ENCODE measurements around the gene MYH4.

Gene MYH4

GRCh38 chr17:10469459-10469858 is at the start of gene MYH4:
TSS of gene MYH4 (minus strand) at chr17:10469559. CDS start at chr17:10466745, 2,814 bp downstream.
- DNase-seq = no peak

DNA sequence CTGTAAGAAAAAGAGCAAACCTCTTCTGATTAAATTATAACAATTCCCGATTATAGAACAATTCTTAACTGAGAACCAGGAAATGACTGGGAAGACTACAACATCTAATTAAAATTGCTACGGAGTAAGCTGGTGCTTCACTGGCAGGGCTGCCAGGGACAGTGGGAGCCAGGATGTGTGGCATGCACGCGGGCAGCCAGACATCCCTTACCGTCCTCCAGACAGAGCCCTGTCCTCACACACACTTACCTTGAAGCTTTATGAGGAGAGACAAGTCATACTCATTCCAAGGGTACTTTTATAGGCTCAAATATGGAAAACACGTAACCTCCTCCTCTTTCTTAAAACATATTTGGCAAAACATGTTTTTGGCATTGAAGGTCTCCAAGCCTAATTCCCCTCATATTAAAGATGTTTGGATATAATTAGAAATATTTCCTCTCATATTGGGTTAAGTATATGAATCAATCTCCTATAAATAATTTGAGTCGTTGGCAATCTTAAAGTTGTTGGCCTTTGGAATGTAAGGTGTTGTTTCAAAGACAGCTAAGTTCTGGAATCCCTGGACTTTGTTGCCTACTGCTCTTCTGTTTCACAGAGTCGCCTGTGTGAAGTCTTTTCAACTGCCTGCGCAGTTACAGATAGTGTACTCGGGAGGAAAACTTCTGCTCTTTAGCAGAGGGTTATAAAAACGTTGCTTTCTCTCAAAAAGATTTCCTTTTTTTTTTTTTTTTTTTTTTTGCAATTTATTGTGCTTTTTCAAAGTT is 49.1 kb upstream of the MYH4 start, which contains the start of gene MYH1:
Gene MYH1, minus strand, starts transcription at position 272 of the 767 bp plus-strand sequence. CDS start 1,900 bp downstream, outside the sequence.
- DNase-seq = no peak

DNA sequence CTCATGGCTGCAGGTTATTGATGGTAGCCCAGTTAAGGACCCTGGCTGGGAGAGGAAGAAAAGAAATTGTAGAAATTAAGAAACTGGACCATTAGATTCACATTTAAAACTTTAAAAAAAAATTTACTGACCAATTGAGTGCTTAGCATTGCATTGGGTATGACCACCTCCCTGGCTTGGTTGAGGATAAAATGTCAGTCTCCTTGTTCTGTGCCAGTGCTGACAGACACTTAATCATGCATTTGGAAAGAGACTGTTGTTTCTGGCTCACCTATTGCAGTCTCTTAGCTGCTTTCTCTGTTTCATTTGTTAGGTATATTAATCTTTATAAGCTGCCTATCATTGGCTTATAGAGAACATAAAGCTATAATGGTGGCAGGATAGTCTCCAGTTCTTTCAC is 47.3 kb upstream of the MYH4 start:
- no peak for DNase-seq

- no peak for DNase-seq
Measured at GRCh38 chr17:10516065-10516464, 46.7 kb upstream of the MYH4 start.

DNA sequence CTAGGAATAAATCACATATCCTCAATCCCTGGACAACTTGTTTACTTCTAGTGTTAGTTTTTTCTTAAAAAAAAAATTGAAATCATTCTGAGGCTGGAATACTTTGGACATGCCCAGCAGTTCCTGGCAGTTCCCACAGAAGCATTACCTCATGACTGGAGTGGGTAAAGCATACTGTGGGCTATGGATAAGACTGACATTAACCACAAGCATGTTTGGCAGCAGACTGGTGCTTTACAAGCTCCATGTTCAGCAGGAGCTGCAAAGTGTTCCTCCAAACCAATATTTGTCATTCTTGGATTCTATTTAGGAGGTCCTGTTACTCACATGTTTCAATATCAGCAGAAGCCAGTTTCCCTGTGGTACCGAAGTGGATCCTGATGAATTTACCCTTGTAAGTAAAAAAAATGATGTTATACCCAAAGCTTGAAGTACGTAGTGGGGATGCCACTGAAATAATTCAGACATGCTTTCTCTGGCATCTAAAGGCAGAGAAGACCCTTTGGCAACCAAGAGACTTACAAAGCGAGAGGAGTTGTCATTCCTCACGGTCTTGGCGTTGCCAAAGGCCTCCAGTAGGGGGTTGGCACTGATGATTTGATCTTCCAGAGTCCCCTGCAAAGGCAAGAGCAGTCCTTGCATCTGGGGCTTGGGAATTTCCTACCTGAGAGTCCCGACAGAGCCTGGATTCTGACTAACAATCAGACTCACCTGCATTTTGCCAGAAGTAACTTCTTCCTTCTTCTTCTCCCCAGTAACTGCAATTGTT is 44.1 kb upstream of the MYH4 start:
- DNase-seq = no peak

- no peak for DNase-seq
Measured at GRCh38 chr17:10512856-10513255, 43.5 kb upstream of the MYH4 start.

DNA sequence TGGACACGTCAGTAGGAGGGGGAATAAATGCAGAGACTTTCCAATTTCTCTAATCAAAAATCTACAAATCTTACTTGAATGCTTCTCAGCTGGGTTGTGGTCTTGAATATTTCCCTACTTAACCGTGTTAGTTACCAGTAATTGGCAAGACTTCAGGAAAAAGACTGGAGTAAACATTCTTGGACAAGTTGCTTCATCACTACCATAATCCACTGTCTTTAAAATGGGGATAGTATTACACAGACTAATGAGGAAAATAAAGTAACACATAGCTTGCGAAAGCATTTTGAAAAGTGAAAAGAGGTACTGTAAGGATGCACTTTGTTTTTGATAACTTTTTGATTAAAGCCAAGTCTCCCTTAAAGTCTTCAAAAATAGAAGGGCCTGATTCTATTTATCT is 30.6 kb upstream of the MYH4 start:
- DNase-seq = no peak

DNA sequence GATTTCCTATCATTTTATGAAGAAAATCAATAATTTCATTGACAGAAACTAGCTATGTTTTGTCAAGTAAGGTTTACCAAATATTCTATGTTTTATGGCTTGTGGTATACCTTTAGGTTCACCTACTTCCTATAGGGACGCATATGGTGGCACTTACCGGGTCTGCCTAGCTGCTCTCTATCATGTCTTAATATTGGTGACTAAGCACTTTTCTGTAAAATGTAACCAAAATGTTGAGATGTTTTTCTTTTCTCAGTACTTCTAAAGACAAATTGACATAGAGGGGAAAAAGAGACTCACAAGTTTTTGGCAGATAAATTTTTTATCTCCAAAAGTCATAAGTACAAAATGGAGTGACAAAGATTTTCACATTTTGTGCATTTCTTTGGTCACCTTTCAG is 22.6 kb upstream of the MYH4 start:
- DNase-seq = no peak

GRCh38 chr17:10482252-10482651 is 12.9 kb upstream of the MYH4 start:
- DNase-seq = no peak

- DNase-seq = no peak
Measured at GRCh38 chr17:10477701-10478100, 8.3 kb upstream of the MYH4 start.

GRCh38 chr17:10474536-10474935 is 5.2 kb upstream of the MYH4 start:
- no peak for DNase-seq

GRCh38 chr17:10471858-10472257 is 2.5 kb upstream of the MYH4 start:
- DNase-seq = no peak

DNA sequence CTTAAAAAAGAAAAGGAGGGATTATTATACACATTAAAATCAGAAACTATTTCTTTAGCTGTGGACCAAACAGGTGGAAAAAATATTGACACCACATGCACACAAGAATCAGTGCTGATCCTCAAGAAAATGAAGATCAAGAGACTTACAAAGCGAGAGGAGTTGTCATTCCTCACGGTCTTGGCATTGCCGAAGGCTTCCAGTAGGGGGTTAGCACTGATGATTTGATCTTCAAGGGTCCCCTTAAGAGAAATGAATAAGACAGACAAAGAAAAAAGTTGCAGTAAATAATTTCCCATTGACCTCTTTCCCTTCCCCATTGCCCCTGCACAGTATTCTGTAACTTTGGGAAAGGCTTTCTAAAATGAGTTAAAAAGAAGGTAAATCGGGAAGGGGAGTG is 6.0 kb downstream of the MYH4 start:
- no peak for DNase-seq

GRCh38 chr17:10460062-10460461 is 9.3 kb downstream of the MYH4 start:
- DNase-seq = no peak

DNA sequence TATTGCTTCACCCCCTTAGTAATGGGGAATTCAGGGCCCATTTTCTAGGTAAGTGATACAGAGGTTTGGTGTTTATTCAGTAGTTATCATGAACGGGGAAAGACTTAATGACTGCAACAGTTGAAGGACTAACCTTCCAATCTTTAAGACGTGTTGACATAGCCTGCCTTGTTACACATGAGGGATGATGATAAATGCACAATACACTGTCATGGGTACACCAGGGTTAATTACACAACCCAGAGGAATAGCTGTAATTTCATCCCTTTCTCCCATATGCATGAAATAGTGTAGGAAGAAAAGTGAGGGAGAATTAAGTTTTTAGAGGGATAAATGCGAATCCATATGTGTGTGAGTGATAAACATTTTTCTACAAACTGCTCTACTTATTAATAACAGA is 10.7 kb downstream of the MYH4 start:
- DNase-seq = no peak

GRCh38 chr17:10457952-10458351 is 11.4 kb downstream of the MYH4 start:
- no peak for DNase-seq

GRCh38 chr17:10447026-10447931 is 22.1 kb downstream of the MYH4 start:
- no peak for DNase-seq

GRCh38 chr17:10439816-10440215 is 29.5 kb downstream of the MYH4 start:
- DNase-seq = no peak

DNA sequence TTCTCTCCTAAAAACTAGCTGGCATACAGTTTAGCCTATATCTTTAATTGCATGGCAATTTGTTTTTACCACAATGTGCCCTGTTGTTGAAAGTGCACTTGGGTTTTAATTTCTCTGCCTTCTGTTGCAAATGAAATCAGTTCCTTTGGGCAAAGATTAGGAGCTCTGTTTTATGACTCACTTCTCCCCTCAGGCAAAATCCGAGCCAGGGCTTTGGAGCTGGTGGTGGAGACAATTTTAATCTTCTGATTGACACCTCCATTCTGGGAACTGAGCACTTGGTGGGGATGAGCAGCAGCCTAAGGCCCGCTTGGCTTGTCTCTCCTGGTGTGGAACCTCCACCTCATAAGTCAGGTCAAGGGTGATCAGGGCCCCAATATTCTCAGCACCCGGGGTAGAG is 34.3 kb downstream of the MYH4 start:
- DNase-seq = no peak

DNA sequence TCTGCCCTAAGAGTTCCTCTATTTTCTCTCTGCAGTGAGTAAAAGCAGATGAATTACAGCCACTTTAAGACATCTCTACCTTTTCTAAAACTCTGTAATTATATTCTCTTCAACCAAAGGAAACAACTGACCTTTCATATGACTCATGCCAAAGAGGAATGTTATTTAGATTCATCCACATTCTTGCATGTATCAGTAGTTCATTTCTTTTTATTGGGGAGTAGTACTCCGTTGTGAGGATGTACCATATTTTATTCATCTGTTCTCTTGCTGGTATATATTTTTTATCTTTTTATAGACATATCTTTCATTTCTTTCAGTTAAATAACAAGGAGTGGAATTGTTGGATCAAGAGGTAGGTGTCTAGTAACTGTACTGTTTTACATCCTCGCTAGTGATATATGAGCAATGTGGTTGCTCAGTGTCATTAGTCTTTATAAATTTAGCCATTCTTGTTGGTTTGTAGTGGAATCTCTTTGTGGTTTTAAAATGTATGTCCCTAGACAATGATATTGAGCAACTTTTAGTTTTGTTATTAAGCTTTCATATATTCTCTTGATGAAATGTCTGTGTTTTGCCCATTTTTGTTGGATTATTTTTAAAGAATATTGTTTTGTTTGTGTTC is 39.8 kb downstream of the MYH4 start:
- DNase-seq = no peak

DNA sequence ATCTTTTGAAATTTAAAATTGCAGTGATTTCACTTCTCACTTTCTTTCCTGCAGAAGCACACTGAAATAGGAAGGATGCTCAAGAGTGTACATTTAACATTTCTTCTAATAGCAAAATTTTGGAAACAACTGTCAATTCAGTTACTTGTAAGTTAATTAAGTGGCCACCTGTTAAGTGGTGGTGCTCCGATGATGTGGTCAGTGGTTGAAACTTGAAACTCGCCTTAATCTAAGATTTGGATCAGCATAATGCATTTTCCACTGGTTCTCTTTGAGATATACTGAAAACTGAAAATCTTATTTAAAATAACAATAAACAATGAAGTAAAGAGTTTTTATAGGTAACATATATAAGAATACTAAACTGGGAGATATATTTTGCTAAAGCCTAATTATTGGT is 40.6 kb downstream of the MYH4 start:
- no peak for DNase-seq

DNA sequence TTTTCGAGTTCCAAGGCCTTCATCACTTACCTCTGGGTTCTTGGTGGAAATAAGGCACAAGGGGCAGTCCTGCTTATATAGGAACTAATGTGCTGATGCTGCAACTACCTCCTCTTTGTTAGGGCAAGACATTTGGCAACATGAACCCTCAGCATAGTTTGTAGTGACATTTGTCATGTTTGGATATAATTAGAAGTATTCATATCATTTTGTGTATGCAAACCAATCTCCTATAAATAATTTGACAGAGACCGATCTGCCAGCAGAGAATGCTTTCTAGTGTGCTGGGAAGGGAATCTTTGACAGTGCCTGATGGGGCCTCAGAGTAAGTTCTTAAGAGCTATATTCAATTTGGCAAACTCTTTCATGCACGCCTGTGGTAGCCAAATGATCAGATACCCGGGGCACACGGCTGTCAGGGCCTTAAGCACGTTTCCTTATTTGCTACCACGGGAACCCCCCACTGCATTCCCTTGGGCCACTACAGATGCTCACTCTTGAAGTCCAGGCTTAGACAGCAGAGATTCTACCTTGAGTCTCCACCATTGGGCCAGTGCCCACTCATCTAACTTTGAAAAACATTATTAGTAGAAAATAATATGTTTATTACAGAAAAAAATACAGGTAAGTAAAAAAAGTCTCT is 47.3 kb downstream of the MYH4 start, which contains the start of gene MYH8:
Gene MYH8, minus strand, starts transcription at position 51 of the 643 bp plus-strand sequence. CDS start 1,723 bp downstream, outside the sequence.
- no peak for DNase-seq
